Measurements from ENCODE around the gene GKN2.

GKN2 gene

GRCh38 chr2:68952887-68953521, at the start of gene GKN2:
Gene GKN2 (minus strand): TSS chr2:68952893. CDS start chr2:68952861, 32 bp downstream.
- DNase-seq (ENCODE audit: low spot score), result no peak
- TF ChIP-seq, protein P1, sequence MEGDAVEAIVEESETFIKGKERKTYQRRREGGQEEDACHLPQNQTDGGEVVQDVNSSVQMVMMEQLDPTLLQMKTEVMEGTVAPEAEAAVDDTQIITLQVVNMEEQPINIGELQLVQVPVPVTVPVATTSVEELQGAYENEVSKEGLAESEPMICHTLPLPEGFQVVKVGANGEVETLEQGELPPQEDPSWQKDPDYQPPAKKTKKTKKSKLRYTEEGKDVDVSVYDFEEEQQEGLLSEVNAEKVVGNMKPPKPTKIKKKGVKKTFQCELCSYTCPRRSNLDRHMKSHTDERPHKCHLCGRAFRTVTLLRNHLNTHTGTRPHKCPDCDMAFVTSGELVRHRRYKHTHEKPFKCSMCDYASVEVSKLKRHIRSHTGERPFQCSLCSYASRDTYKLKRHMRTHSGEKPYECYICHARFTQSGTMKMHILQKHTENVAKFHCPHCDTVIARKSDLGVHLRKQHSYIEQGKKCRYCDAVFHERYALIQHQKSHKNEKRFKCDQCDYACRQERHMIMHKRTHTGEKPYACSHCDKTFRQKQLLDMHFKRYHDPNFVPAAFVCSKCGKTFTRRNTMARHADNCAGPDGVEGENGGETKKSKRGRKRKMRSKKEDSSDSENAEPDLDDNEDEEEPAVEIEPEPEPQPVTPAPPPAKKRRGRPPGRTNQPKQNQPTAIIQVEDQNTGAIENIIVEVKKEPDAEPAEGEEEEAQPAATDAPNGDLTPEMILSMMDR (IDR thresholded peaks at IDR 0.05; ENCODE audit: borderline replicate concordance, control extremely low read depth, extremely low read depth, insufficient read depth, missing control alignments), result no peak
- in situ Hi-C loops (cut with MboI; ENCODE audit: low sequenced_read_pairs, unreplicated experiment), result no loop called here

DNA sequence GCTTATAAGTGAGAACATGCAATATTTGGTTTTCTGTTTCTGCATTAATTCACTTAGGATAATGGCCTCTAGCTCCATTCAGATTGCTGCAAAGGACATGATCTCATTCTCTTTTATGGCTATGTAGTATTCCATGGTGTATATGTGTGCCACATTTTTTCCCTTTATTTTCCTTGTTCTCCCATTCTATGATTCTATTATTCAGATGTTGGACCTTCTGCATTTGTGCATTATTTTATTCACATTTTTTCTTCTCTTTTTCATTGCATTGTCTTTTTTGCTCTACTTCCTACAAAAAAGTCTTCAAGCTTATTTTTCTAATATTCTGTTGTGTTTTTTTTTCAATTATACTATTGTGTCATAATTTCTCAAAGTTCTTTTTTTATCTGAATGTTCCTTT, 49.2 kb upstream of the GKN2 start:
- no peak for DNase-seq (ENCODE audit: low spot score)
- TF ChIP-seq, protein P1 (IDR thresholded peaks at IDR 0.05; ENCODE audit: borderline replicate concordance, control extremely low read depth, extremely low read depth, insufficient read depth, missing control alignments), result no peak
- in situ Hi-C loops (cut with MboI; ENCODE audit: low sequenced_read_pairs, unreplicated experiment), result no loop called here

DNA sequence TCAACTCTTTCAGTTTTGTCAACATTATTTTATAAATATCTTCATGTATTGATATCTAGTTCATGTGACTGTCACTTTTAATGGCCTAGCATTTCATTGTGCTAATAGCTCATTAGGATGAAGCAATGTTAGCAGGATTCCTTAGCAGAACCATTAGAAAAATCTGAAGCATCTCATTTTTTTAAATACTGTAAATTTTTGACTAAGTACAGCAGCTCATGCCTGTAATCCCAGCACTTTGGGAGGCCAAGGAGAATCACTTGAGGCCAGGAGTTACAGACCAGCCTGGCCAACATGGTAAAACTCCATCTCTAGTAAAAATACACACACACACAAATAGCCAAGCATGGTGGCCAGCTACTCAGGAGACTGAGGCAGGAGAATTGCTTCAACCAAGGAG, 44.7 kb upstream of the GKN2 start:
- TF ChIP-seq, protein P1 (IDR thresholded peaks at IDR 0.05; ENCODE audit: borderline replicate concordance, control extremely low read depth, extremely low read depth, insufficient read depth, missing control alignments), result no peak
- no peak for DNase-seq (ENCODE audit: low spot score)
- in situ Hi-C loops (cut with MboI; ENCODE audit: low sequenced_read_pairs, unreplicated experiment), result no loop called here

GRCh38 chr2:68995916-68996315, 43.2 kb upstream of the GKN2 start:
- DNase-seq (ENCODE audit: low spot score), result no peak
- TF ChIP-seq, protein P1 (IDR thresholded peaks at IDR 0.05; ENCODE audit: borderline replicate concordance, control extremely low read depth, extremely low read depth, insufficient read depth, missing control alignments), result no peak
- in situ Hi-C loops (cut with MboI; ENCODE audit: low sequenced_read_pairs, unreplicated experiment), result no loop called here

- DNase-seq (ENCODE audit: low spot score), result no peak
- TF ChIP-seq, protein P1 (IDR thresholded peaks at IDR 0.05; ENCODE audit: borderline replicate concordance, control extremely low read depth, extremely low read depth, insufficient read depth, missing control alignments), result no peak
- in situ Hi-C loops (cut with MboI; ENCODE audit: low sequenced_read_pairs, unreplicated experiment), result no loop called here
Observed at GRCh38 chr2:68994864-68995263, 42.2 kb upstream of the GKN2 start.

GRCh38 chr2:68993660-68994059, 41.0 kb upstream of the GKN2 start:
- in situ Hi-C loops (cut with MboI; ENCODE audit: low sequenced_read_pairs, unreplicated experiment), result no loop called here
- DNase-seq (ENCODE audit: low spot score), result no peak
- TF ChIP-seq, protein P1 (IDR thresholded peaks at IDR 0.05; ENCODE audit: borderline replicate concordance, control extremely low read depth, extremely low read depth, insufficient read depth, missing control alignments), result no peak

Data from GM13976 (cell line).